Measurements from ENCODE around the gene MT3.

MT3 gene

GRCh38 chr16:56603589-56603988 is 14.3 kb downstream of the MT3 start:
- Histone ChIP-seq H3K4me3 (replicated peaks; ENCODE audit: insufficient read depth, low read length) (no peak overlapping the region), H3K27ac (replicated peaks) (no peak overlapping the region), H3K27me3 (ENCODE audit: insufficient read depth, poor library complexity, severe bottlenecking) (no peaks in the 10 kb centered on the region)
- peak in 1 of 2 experiments; percentile 62 for DNase-seq (ENCODE audit: low read depth in 1 of 2, low spot score in 1 of 2)
- no peak for TF ChIP-seq REST (IDR thresholded peaks at IDR 0.05; ENCODE audit: insufficient replicate concordance, low read depth)
- TF ChIP-seq, protein P1, sequence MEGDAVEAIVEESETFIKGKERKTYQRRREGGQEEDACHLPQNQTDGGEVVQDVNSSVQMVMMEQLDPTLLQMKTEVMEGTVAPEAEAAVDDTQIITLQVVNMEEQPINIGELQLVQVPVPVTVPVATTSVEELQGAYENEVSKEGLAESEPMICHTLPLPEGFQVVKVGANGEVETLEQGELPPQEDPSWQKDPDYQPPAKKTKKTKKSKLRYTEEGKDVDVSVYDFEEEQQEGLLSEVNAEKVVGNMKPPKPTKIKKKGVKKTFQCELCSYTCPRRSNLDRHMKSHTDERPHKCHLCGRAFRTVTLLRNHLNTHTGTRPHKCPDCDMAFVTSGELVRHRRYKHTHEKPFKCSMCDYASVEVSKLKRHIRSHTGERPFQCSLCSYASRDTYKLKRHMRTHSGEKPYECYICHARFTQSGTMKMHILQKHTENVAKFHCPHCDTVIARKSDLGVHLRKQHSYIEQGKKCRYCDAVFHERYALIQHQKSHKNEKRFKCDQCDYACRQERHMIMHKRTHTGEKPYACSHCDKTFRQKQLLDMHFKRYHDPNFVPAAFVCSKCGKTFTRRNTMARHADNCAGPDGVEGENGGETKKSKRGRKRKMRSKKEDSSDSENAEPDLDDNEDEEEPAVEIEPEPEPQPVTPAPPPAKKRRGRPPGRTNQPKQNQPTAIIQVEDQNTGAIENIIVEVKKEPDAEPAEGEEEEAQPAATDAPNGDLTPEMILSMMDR (IDR thresholded peaks at IDR 0.05; ENCODE audit: insufficient read depth, low read length), result peak; percentile 21

- TF ChIP-seq, protein P1 (IDR thresholded peaks at IDR 0.05; ENCODE audit: insufficient read depth, low read length), result no peak
- TF ChIP-seq GABPA (IDR thresholded peaks at IDR 0.05; ENCODE audit: low read depth), result no peak
- TF ChIP-seq POLR2AphosphoS5 (IDR thresholded peaks at IDR 0.05; ENCODE audit: low read depth), result no peak
- TF ChIP-seq SPI1 (IDR thresholded peaks at IDR 0.05; ENCODE audit: borderline replicate concordance, low read depth), result no peak
- TF ChIP-seq REST (IDR thresholded peaks at IDR 0.05; ENCODE audit: insufficient replicate concordance, low read depth), result no peak
- Histone ChIP-seq H3K27ac (replicated peaks) (no peak overlapping the region), H3K27me3 (ENCODE audit: insufficient read depth, poor library complexity, severe bottlenecking) (no peaks in the 10 kb centered on the region), H3K4me3 (replicated peaks; ENCODE audit: insufficient read depth, low read length) (no peak overlapping the region)
- DNase-seq (ENCODE audit: low read depth in 1 of 2, low spot score in 1 of 2), result no peak
These were observed 15.6 kb downstream of the MT3 start for GRCh38 chr16:56604966-56605365.

DNA sequence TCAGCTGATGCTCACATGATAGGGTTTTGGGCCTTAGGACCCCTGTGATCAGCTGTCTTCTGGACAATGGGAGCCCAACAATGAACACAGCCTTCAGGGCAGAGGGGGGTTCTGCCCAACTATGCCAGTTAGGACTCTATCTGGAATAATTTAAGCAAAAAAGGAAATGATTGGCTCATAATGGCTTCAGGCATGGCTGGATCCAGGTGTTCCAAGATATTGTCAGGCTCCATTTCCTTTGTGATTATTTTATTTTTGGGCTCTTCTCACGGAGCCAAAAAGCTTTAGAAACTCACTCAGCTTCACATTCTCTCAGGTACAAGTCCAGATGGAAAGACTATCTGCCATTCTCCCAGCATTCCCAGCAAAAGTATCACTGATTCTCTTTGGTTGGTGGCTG is 16.1 kb downstream of the MT3 start:
- Histone ChIP-seq H3K27ac (replicated peaks) (no peak overlapping the region), H3K27me3 (ENCODE audit: insufficient read depth, poor library complexity, severe bottlenecking) (no peaks in the 10 kb centered on the region)
- no peak for DNase-seq (ENCODE audit: low read depth in 1 of 2, low spot score in 1 of 2)

More for the DNA sequence above, 16.1 kb downstream of the MT3 start:
- TF ChIP-seq GABPA (IDR thresholded peaks at IDR 0.05; ENCODE audit: low read depth), result no peak
- no peak for TF ChIP-seq POLR2AphosphoS5 (IDR thresholded peaks at IDR 0.05; ENCODE audit: low read depth)
- TF ChIP-seq REST (IDR thresholded peaks at IDR 0.05; ENCODE audit: insufficient replicate concordance, low read depth), result no peak
- TF ChIP-seq, protein P1 (IDR thresholded peaks at IDR 0.05; ENCODE audit: insufficient read depth, low read length), result no peak
- TF ChIP-seq SPI1 (IDR thresholded peaks at IDR 0.05; ENCODE audit: borderline replicate concordance, low read depth), result no peak
- H3K4me3 ChIP-seq (replicated peaks; ENCODE audit: insufficient read depth, low read length), result no peak overlapping the region
